GM12864 (cell line): ENCODE data around the gene POLR1E.
A peak's percentile ranks its signal among the peaks of the same experiment; 100 is the strongest.
"Not testable (repeated sequence)": the region's sequence is repeated elsewhere in the genome, so short reads cannot be mapped to it uniquely, and the experiment has no call there.

ENCODE experiments used
- DNase-seq: peaks from one replicate; pipeline ENCODE4 v3.0.0-alpha.2; 2011; ENCODE audit warnings: low read depth
- H3K4me3 ChIP-seq: 2 replicates; pipeline ENCODE4 v1.5.1; 2011; ENCODE audit warnings: mild to moderate bottlenecking, low read depth, low read length, control low read depth
- CTCF ChIP-seq: IDR thresholded peaks from 2 replicates; pipeline ENCODE4 v1.5.1; 2011; ENCODE audit warnings: low read depth, mild to moderate bottlenecking, moderate library complexity, low read length, control low read depth, inconsistent platforms; ENCODE audit errors: missing control alignments

Gene POLR1E

GRCh38 chr9:37464426-37465248, 21.1 kb upstream of the POLR1E start:
- TF ChIP-seq CTCF: no peak
- DNase-seq: peak; percentile 31
- H3K4me3 ChIP-seq: peak overlapping the region; percentile 70

GRCh38 chr9:37465249-37466036, 20.3 kb upstream of the POLR1E start, which contains the start of gene ZBTB5:
Gene ZBTB5, minus strand, starts transcription at chr9:37465450. Its CDS starts 22,899 bp downstream, at chr9:37442551.
- peak; percentile 100 for DNase-seq
- H3K4me3 ChIP-seq: peak within 1 kb of the TSS; percentile 70
- TF ChIP-seq CTCF: no peak

GRCh38 chr9:37466037-37466709, 19.6 kb upstream of the POLR1E start:
- no peak for DNase-seq
- peak overlapping the region; percentile 70 for H3K4me3 ChIP-seq
- TF ChIP-seq CTCF: no peak

GRCh38 chr9:37467530-37467929, 18.2 kb upstream of the POLR1E start:
- not testable (repeated sequence) for H3K4me3 ChIP-seq, DNase-seq

- DNase-seq: no peak
- TF ChIP-seq CTCF: no peak
- H3K4me3 ChIP-seq: no peak overlapping the region
Observed at GRCh38 chr9:37468620-37469019, 17.1 kb upstream of the POLR1E start.

GRCh38 chr9:37471942-37472684, 13.6 kb upstream of the POLR1E start:
- DNase-seq: no peak
- H3K4me3 ChIP-seq: peak overlapping the region; percentile 37; the same call in 1 of the 2 replicates
- no peak for TF ChIP-seq CTCF

GRCh38 chr9:37473982-37474381, 11.8 kb upstream of the POLR1E start:
- not testable (repeated sequence) for DNase-seq

More at GRCh38 chr9:37473982-37474381, 11.8 kb upstream of the POLR1E start:
- not testable (repeated sequence) for H3K4me3 ChIP-seq
